Activated T-cell treated with anti-CD3 and anti-CD28 coated beads, Interleukin-2, amount 50 U/mL, for 24 hours (primary cell): ENCODE data around the gene RNU2-1.
"Not testable (repeated sequence)": the region's sequence is repeated elsewhere in the genome, so short reads cannot be mapped to it uniquely, and the experiment has no call there.

Experiments
- DNase-seq: peaks from one replicate; pipeline ENCODE4 v3.0.0-alpha.2; 2020
- H3K27ac Mint-ChIP-seq: 2 replicates; pipeline ENCODE4 v1.8.0; 2020; ENCODE audit warnings: mild to moderate bottlenecking, mixed read lengths
- H3K27me3 Mint-ChIP-seq: 2 replicates; pipeline ENCODE4 v1.8.0; 2020; ENCODE audit warnings: mixed read lengths
- H3K36me3 Mint-ChIP-seq: 2 replicates; pipeline ENCODE4 v1.8.0; 2020; ENCODE audit warnings: low read depth, mixed read lengths
- H3K4me1 Mint-ChIP-seq: 2 replicates; pipeline ENCODE4 v1.8.0; 2020; ENCODE audit warnings: low read depth, mixed read lengths
- H3K4me3 Mint-ChIP-seq: 2 replicates; pipeline ENCODE4 v1.8.0; 2020; ENCODE audit warnings: mild to moderate bottlenecking, moderate library complexity, mixed read lengths
- H3K9me3 Mint-ChIP-seq: 2 replicates; pipeline ENCODE4 v1.8.0; 2020; ENCODE audit warnings: mixed read lengths

Gene RNU2-1

DNA sequence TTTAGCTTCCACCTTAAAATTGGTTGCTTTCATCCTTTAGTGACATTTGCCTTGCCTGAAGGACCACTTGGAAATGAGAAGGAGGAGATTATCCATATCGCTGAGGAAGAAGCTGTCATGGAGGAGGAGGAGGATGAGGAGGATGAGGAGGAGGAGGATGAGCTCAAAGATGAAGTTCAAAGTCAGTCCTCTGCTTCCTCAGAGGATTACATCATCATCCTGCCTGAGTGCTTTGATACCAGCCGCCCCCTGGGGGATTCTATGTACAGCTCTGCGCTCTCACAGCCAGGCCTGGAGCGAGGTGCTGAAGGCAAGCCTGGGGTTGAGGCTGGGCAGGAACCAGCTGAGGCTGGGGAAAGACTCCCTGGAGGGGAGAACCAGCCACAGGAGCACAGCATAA, 33.6 kb downstream of the RNU2-1 start:
- Mint-ChIP-seq H3K9me3 (no peaks in the 10 kb centered on the region), H3K4me1 (peaks cover 7% of the 10 kb centered on the region), H3K4me3 (no peak overlapping the region), H3K27me3 (no peaks in the 10 kb centered on the region), H3K36me3 (peaks cover 83% of the 10 kb centered on the region), H3K27ac (peak overlapping the region; percentile 63)
- DNase-seq, result no peak

- no peak for DNase-seq
- no peaks in the 10 kb centered on the region for H3K27me3 Mint-ChIP-seq
- H3K36me3 Mint-ChIP-seq, result peaks cover 84% of the 10 kb centered on the region
- H3K9me3 Mint-ChIP-seq, result no peaks in the 10 kb centered on the region
- peak overlapping the region; percentile 63 for H3K27ac Mint-ChIP-seq
- H3K4me1 Mint-ChIP-seq, result peaks cover 7% of the 10 kb centered on the region
- H3K4me3 Mint-ChIP-seq, result no peak overlapping the region
These were observed 34.1 kb downstream of the RNU2-1 start for GRCh38 chr17:43199633-43200032.

DNA sequence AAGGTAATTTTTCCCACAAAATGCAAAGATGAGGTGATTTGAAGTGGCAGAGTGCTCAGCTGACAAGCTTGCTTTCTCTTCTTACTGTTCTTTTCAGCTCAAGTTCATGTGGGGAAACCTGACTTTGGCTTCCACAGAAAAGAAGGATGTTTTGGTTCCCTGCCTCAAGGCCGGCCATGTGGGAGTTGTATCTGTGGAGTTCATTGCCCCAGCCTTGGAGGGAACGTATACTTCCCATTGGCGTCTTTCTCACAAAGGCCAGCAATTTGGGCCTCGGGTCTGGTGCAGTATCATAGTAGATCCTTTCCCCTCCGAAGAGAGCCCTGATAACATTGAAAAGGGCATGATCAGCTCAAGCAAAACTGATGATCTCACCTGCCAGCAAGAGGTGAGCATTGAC, 40.5 kb downstream of the RNU2-1 start:
- no peaks in the 10 kb centered on the region for H3K4me1 Mint-ChIP-seq
- H3K9me3 Mint-ChIP-seq, result no peaks in the 10 kb centered on the region
- H3K4me3 Mint-ChIP-seq, result no peak overlapping the region
- H3K27me3 Mint-ChIP-seq, result no peaks in the 10 kb centered on the region
- DNase-seq, result no peak
- H3K36me3 Mint-ChIP-seq, result peaks cover 93% of the 10 kb centered on the region
- no peak overlapping the region for H3K27ac Mint-ChIP-seq

DNA sequence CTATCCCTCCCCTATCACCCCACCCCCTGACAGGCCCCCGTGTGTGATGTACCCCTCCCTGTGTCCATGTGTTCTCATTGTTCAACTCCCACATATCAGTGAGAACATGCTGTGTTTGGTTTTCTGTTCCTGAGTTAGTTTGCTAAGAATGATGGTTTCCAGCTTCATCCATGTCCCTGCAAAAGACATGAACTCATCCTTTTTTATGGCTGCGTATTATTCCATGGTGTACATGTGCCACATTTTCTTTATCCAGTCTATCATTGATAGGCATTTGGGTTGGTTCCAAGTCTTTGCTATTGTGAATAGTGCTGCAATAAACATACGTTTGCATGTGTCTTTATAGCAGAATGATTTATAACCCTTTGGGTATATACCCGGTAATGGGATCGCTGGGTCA, 47.1 kb downstream of the RNU2-1 start:
- not testable (repeated sequence) for H3K4me3 Mint-ChIP-seq, H3K9me3 Mint-ChIP-seq, H3K27ac Mint-ChIP-seq, H3K4me1 Mint-ChIP-seq, DNase-seq, H3K27me3 Mint-ChIP-seq
- H3K36me3 Mint-ChIP-seq, result peaks cover 61% of the 10 kb centered on the region

GRCh38 chr17:43183921-43184320, 49.9 kb downstream of the RNU2-1 start:
- Mint-ChIP-seq H3K27ac (no peak overlapping the region), H3K36me3 (peaks cover 49% of the 10 kb centered on the region), H3K4me3 (no peak overlapping the region), H3K27me3 (no peaks in the 10 kb centered on the region), H3K4me1 (peaks cover 1% of the 10 kb centered on the region), H3K9me3 (no peaks in the 10 kb centered on the region)
- no peak for DNase-seq
